Measurements from ENCODE around the gene KSR2.

The KSR2 gene

DNA sequence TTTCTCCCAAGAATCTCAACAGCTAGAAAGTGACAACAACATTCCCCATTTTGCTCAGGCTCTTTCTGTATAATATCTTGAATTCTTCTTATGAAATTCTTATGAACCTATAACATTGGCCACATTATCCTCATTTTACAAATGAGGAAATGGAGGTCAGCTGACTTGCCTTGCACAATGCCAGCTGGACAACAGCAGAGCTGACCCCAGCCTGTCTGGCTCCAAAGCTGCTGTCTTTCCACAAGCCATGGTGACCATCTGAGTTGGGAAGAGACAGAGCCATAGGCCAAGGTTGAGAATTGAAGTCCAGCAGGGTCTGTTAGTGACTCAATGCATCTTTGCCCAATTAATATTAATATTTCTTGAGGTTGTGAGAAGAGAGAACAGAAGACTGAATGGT lies 87.3 kb downstream of the KSR2 start:
- Histone ChIP-seq H3K4me1 (ENCODE audit: low read length) (no peaks in the 10 kb centered on the region), H3K27ac (ENCODE audit: low read length) (no peak overlapping the region), H3K79me2 (ENCODE audit: low read length) (no peaks in the 10 kb centered on the region), H2AFZ (ENCODE audit: low read depth, low read length) (no peak overlapping the region), H3K9ac (ENCODE audit: low read length) (no peak overlapping the region), H3K36me3 (replicated peaks; ENCODE audit: low read depth, low read length) (no peaks in the 10 kb centered on the region), H3K27me3 (ENCODE audit: low read depth, low read length) (peaks cover 21% of the 10 kb centered on the region), H3K4me2 (ENCODE audit: low read length) (no peak overlapping the region), H3K9me3 (ENCODE audit: insufficient read depth, low read length) (no peaks in the 10 kb centered on the region), H4K20me1 (ENCODE audit: insufficient read depth, low read length) (no peaks in the 10 kb centered on the region), H3K4me3 (ENCODE audit: low read length) (no peak overlapping the region)
- TF ChIP-seq, protein P1, sequence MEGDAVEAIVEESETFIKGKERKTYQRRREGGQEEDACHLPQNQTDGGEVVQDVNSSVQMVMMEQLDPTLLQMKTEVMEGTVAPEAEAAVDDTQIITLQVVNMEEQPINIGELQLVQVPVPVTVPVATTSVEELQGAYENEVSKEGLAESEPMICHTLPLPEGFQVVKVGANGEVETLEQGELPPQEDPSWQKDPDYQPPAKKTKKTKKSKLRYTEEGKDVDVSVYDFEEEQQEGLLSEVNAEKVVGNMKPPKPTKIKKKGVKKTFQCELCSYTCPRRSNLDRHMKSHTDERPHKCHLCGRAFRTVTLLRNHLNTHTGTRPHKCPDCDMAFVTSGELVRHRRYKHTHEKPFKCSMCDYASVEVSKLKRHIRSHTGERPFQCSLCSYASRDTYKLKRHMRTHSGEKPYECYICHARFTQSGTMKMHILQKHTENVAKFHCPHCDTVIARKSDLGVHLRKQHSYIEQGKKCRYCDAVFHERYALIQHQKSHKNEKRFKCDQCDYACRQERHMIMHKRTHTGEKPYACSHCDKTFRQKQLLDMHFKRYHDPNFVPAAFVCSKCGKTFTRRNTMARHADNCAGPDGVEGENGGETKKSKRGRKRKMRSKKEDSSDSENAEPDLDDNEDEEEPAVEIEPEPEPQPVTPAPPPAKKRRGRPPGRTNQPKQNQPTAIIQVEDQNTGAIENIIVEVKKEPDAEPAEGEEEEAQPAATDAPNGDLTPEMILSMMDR (IDR thresholded peaks at IDR 0.05; ENCODE audit: low read depth, low read length), result no peak
- TF ChIP-seq EZH2phosphoT487 (IDR thresholded peaks at IDR 0.05; ENCODE audit: low read depth), result no peak

DNA sequence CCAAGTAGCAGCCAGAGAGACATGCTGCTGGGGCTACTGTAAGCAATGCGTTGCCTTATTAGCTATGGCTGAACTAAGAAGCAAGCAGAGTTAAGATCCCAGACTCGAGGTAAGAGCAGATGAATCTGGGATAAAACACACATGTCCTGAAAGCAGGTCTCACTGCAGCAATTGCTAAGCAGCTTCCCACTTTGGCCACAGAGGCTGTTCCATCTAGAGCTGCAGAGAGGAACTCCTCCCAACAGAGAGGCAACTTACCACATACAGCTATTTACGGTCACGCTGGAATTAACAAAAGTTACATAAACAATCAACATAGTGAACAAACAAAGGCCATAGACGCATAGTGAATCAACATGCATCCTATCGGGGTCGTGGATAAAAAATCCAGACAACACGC lies 90.2 kb downstream of the KSR2 start:
- no peak overlapping the region for H3K4me2 ChIP-seq (ENCODE audit: low read length)

DNA sequence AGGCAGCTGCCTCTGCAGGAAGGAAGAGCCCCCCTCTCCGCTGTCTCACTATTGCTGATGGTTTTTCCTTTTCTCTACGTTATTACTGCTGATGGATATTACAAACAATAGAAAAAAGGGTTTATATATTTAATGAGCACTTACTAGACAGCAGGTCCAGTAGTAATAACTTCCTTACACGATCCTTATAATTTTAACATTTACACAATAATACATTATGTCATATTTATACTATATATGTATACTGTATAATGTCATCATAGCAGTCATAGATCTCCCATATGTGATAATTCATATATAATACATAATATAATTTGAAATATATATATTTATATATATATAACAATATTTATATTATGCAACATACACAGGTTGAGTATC lies 92.4 kb downstream of the KSR2 start:
- Histone ChIP-seq H3K4me3 (ENCODE audit: low read length) (0 out of 2 replicates have a peak overlapping the region, but pooled peaks have one; percentile 5), H3K27me3 (ENCODE audit: low read depth, low read length) (peaks cover 17% of the 10 kb centered on the region), H3K4me2 (ENCODE audit: low read length) (peak overlapping the region; percentile 33), H2AFZ (ENCODE audit: low read depth, low read length) (no peak overlapping the region), H3K9me3 (ENCODE audit: insufficient read depth, low read length) (no peaks in the 10 kb centered on the region), H3K79me2 (ENCODE audit: low read length) (no peaks in the 10 kb centered on the region), H3K27ac (ENCODE audit: low read length) (no peak overlapping the region), H3K36me3 (replicated peaks; ENCODE audit: low read depth, low read length) (no peaks in the 10 kb centered on the region), H3K4me1 (ENCODE audit: low read length) (no peaks in the 10 kb centered on the region), H3K9ac (ENCODE audit: low read length) (no peak overlapping the region), H4K20me1 (ENCODE audit: insufficient read depth, low read length) (no peaks in the 10 kb centered on the region)
- TF ChIP-seq, protein P1 (IDR thresholded peaks at IDR 0.05; ENCODE audit: low read depth, low read length), result no peak
- TF ChIP-seq EZH2phosphoT487 (IDR thresholded peaks at IDR 0.05; ENCODE audit: low read depth), result no peak

More for the DNA sequence above, 90.2 kb downstream of the KSR2 start:
- Histone ChIP-seq H3K9ac (ENCODE audit: low read length) (no peak overlapping the region), H2AFZ (ENCODE audit: low read depth, low read length) (no peak overlapping the region), H3K79me2 (ENCODE audit: low read length) (no peaks in the 10 kb centered on the region), H3K27ac (ENCODE audit: low read length) (no peak overlapping the region), H3K4me1 (ENCODE audit: low read length) (no peaks in the 10 kb centered on the region), H3K27me3 (ENCODE audit: low read depth, low read length) (peaks cover 17% of the 10 kb centered on the region), H3K4me3 (ENCODE audit: low read length) (no peak overlapping the region), H3K36me3 (replicated peaks; ENCODE audit: low read depth, low read length) (no peaks in the 10 kb centered on the region), H3K9me3 (ENCODE audit: insufficient read depth, low read length) (no peaks in the 10 kb centered on the region), H4K20me1 (ENCODE audit: insufficient read depth, low read length) (no peaks in the 10 kb centered on the region)
- TF ChIP-seq, protein P1 (IDR thresholded peaks at IDR 0.05; ENCODE audit: low read depth, low read length), result no peak
- no peak for TF ChIP-seq EZH2phosphoT487 (IDR thresholded peaks at IDR 0.05; ENCODE audit: low read depth)

DNA sequence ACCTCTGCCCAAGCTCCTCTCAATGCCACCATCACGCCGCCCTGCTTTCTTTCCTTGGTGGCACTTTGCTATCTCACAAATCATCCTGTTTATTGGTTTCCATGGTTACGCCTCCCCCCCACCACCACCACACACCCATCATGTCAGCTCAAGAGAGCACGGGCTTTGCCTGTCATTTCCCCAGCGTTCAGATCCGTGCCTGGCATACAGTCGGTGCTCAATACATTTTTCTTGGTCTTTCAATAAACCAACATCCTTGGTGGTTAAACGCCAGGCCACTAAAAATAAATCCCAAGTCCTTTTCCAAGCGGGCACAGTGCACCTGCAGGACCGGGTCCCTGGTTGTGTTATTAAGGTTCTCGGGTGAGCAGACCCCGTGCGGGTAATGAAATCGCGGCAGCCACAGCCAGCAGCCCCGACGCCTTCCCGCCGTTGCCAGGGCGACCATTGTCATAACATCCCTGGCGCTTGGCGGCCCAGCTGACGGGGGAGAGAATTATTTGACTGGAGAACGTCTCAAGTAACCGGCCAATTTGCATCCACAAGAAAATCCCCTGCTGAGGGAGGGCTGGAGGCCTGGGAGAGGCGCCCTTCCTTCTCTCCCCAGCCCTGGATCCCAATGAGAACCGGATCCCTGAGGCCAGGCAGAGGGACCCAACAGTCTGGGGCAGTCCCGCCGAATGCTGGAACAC lies 92.9 kb downstream of the KSR2 start:
- Histone ChIP-seq H3K4me1 (ENCODE audit: low read length) (no peaks in the 10 kb centered on the region), H3K4me2 (ENCODE audit: low read length) (peak overlapping the region; percentile 33), H4K20me1 (ENCODE audit: insufficient read depth, low read length) (no peaks in the 10 kb centered on the region), H3K36me3 (replicated peaks; ENCODE audit: low read depth, low read length) (no peaks in the 10 kb centered on the region), H3K9ac (ENCODE audit: low read length) (no peak overlapping the region), H3K79me2 (ENCODE audit: low read length) (no peaks in the 10 kb centered on the region), H3K27ac (ENCODE audit: low read length) (no peak overlapping the region), H3K9me3 (ENCODE audit: insufficient read depth, low read length) (no peaks in the 10 kb centered on the region), H3K4me3 (ENCODE audit: low read length) (0 out of 2 replicates have a peak overlapping the region, but pooled peaks have one; percentile 5), H3K27me3 (ENCODE audit: low read depth, low read length) (peaks cover 17% of the 10 kb centered on the region), H2AFZ (ENCODE audit: low read depth, low read length) (no peak overlapping the region)
- TF ChIP-seq, protein P1 (IDR thresholded peaks at IDR 0.05; ENCODE audit: low read depth, low read length), result no peak
- no peak for TF ChIP-seq EZH2phosphoT487 (IDR thresholded peaks at IDR 0.05; ENCODE audit: low read depth)

Data from OCI-LY3 (cell line).